Measurements from ENCODE around the gene PNLIPRP3. TPM values are rescaled to one million over a fixed set of nuclear protein-coding genes. Genes with fewer than 3 reads are reported as not detected.

Gene PNLIPRP3
- total and polyA plus RNA-seq, 9 of the 15 experiments (the other 6 are each of a cell fraction or from before 2014, with no cell fraction given), result not detected

GRCh38 chr10:116430288-116430687 is 2.6 kb downstream of the PNLIPRP3 start (continued):
- TF ChIP-seq HOMEZ (CRISPR knock-in tag; IDR thresholded peaks at IDR 0.05) (no peak), ASH1L (IDR thresholded peaks at IDR 0.05; ENCODE audit: borderline replicate concordance, low read depth, partially characterized antibody) (no peak), MNT (conservative IDR thresholded peaks at IDR 0.05) (no peak), THAP7 (CRISPR knock-in tag; IDR thresholded peaks at IDR 0.05) (no peak), TFE3 (CRISPR knock-in tag; IDR thresholded peaks at IDR 0.05) (no peak), ZNF740 (CRISPR knock-in tag; IDR thresholded peaks at IDR 0.05) (no peak), ZNF740 (tag; IDR thresholded peaks at IDR 0.05) (no peak)

Measured in K562 (cell line).